NCI-H1048 (cell line): ENCODE measurements around the gene LRIG3.
"Not testable (repeated sequence)": the region's sequence is repeated elsewhere in the genome, so short reads cannot be mapped to it uniquely, and the experiment has no call there.

Source experiments
- DNase-seq: peaks from one replicate; lab custom pipeline; 2025; lab: John Stamatoyannopoulos, UW

Gene LRIG3

DNA sequence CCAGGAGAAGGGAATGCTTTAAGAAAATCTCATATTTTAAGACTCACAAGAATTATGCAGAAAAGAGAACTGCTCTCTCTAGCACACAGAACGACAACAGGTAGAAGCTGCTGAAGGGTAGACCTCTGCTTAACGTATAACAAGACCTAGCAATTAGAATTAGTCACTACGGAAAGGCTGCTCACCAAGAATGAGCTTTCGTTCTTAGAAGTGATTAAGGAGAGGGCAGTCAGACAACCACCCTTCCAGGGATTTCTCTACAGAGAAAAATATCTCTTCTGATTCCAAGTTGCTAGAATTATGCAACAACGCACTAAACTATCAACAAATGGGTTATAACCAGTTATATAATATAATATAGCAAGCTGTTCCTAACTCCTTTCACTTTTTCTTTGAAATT is 18.6 kb downstream of the LRIG3 start:
- no peak for DNase-seq

DNA sequence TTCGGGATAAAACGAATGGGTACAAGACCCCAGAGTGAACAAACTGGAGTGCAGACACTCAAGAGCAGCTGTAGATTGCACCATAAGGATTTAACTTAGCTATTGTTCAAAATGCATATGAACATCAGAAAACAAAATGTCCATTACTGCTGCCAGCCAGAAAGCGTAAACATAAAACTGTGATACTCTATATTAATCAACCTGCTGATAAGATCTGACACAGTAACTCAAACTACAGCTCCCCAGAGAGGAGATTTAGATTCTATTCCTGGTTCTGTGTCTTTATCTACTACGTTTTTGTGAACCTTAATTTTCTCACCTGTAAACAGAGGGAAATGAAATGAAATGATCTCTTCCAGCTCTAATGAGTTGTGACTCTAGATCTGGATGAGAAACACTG is 22.3 kb downstream of the LRIG3 start:
- DNase-seq, result no peak

DNA sequence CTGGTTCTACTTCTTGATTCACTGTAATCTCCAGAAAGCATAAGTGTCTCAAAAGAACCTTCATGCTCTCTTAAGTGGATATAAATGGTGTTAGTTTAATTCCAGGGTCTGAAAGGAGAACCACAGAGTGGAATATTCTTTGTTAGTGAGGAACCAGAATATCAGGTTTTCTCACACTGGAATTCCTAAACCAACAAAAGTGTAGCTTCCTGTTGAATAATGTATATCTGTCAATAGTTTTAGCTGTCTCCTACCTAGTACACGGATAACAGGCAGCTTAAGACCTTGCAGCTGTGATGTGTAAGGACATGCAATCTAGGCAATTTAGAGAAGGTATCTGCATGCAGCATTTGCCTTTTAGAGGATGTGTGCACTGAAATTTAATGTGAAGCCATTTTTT is 24.0 kb downstream of the LRIG3 start:
- DNase-seq, result no peak

DNA sequence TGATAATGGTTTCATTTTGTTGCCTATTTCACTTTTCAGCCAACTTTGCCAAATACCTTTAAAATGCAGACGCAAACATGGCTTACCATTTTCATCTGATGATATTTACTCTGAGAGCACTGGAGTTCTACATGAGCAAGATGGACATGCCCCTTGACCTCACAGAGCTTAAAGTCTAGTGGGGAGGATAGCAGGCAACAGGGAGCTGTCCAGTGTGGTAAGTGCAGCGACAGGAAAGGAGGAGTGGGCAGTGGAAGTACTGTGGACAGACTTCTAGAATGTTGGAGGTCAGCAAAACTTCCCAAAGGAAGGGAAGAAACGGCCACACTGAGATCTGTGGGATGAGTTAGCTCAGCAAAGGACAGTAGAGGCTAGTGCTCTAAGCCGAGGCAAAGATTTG is 25.3 kb downstream of the LRIG3 start:
- DNase-seq, result no peak

- no peak for DNase-seq
Observed at GRCh38 chr12:58894040-58894439, 26.3 kb downstream of the LRIG3 start.

- DNase-seq, result no peak
Observed at GRCh38 chr12:58893495-58893894, 26.8 kb downstream of the LRIG3 start.

DNA sequence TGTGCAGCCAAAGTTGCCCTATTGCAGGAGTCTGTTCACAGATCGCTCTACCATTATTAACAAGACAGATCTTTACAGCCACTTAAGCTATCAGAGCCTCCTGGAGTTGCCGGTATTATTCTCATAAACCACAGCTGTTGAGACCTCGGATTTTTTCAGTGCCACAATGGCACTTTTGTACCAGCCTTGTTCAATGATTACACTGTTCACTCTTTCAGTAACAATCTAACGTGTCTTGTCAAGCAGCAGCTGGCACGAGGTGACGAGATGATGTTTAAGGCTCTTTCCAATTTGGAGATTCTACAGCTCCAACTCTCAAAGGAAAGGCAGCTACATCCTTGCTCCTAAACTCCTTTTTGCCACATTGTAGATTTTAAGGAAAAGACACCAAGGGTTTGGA is 30.7 kb downstream of the LRIG3 start:
- DNase-seq, result no peak

DNA sequence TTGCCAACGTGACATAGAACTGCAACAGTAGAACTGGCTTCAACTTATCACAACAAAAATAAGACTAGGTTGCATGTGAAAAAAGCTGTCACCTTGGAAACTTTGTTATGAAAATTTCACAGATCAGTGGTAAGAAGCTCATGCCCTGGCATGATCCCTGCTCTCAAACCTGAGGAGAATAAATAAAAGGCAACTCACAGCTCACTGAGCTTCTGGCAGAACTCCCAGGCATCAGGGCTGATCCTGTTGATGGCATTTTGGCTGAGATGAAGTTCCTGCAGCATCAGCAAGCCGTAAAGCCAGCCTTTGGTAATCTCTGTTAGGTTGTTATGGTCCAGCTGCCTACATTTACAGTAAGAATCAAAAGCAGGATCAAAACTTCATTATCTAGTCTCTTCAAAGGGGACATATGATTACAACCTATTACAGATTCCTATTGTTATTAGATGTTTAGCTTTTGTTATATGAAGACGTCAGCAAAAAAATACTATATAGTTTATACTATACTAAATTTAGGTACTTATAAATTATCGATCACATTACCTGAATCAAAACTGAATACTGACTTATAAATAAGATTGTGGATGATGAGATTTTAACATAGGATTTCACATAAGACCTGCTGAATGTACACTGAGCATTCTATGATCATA is 32.0 kb downstream of the LRIG3 start:
- DNase-seq, result no peak

GRCh38 chr12:58887068-58887467 is 33.2 kb downstream of the LRIG3 start:
- no peak for DNase-seq

DNA sequence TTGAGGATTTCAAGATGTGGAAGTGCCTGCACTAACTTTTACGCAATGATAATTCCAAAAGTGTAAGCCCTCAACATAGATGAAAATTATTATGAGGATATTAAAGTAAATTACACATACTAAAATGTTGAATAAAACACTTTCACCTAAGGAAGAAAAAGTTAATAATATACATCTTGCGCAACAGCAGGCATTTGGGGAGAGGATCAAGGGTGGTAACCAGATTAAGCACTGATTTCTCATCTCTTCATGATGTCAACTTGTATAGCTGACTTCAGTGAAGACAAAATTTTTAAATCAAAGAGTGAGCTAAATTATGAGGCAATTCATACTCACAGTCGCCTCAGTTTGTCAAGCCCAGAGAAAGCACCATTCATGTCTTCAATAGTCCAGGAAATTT is 33.8 kb downstream of the LRIG3 start:
- DNase-seq, result no peak

- DNase-seq, result no peak
Observed at GRCh38 chr12:58884916-58885315, 35.4 kb downstream of the LRIG3 start.

DNA sequence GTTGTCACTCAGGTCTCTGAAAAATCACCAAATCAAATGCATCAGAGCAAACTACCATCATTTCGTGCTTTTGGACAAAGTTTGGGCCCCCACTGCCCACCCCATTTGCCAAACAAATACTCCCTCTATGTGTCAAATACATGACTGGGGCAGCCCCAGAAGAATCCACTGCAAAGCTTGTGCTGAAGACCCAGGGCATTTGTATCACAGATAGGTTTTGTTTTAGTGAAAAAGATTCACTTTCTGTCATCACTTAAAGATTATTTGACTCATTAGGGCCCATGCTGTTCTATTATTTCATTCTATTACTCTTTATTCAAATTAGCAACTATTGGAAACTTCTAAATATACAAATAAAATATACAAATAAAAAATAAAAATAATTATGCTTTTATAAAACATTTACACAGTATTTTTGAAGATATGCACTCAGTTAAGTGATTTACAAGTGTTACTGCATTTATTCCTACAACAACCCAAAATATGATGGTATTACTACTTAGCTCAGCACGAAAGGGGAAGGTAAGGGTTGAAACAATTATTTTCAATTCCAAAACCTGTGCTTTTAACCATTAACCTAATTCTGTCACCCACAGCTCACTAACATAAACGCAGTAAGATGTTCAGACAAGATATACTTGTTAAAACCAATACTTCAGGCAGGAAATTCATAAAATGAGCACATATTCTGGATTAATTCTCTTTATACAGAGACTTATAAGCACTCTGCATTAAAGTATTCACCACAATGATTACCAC is 36.5 kb downstream of the LRIG3 start:
- no peak for DNase-seq

GRCh38 chr12:58882826-58883225 is 37.5 kb downstream of the LRIG3 start:
- DNase-seq, result no peak

DNA sequence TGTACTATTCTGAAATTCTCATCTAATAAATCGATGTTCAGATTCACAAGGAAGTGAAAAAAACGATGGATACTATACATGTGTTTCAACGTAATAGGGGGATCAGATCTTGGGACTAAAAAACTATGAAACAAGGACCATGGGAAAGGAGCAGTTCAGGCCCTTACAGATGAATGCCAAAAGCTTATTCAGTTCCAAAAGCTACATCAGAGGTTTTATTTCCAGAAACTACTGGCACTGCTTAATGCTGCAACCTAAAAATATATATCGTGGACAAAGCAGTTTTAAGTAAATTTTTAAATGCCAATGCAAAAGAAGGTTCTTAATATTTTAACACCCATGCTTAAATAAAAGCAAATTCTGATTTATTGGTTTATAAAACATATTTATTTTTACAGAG is 38.5 kb downstream of the LRIG3 start:
- DNase-seq, result no peak

- DNase-seq, result no peak
Observed at GRCh38 chr12:58880639-58881038, 39.7 kb downstream of the LRIG3 start.

- no peak for DNase-seq
Observed at GRCh38 chr12:58877243-58877743, 43.0 kb downstream of the LRIG3 start.

DNA sequence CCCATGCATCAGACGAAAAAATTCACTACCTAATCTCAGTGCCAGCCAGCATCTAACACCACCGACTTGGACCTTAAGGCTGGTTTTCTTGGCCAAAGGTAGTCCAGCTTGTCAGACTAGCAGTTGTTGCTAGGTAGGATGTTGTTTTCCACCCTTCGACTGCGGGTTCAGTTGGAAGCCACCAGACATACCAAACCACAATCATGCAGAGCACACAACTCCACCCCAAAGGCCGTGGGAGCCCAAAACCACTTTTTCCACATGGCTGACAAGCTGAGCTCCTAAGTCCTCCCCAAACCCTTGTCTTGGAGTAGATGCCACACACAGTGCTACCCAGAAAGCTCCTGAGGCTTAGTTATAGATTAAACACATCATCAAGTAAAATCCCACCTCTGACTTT is 46.8 kb downstream of the LRIG3 start:
- no peak for DNase-seq

DNA sequence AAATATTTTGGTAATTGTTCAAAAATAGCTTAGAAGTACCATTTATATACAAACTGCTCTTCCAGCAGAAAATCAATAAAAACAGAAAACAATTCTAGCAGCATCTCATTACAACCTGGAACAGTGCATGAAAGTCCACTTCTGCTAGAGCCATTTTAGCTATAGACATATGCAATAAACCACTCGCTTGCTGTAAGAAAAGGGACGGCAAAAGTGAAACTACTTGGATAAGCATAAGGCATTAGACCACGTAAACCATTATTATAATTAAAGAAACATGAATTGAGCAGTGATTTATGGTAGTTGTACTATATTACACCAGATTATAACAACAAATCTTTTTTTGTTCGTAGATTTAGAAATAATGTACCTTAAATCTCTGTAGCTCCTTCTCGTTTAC is 48.7 kb downstream of the LRIG3 start:
- DNase-seq, result no peak

GRCh38 chr12:58870595-58870994 is 49.7 kb downstream of the LRIG3 start:
- DNase-seq, result no peak

- no peak for DNase-seq
Observed at GRCh38 chr12:58860788-58861240, 59.5 kb downstream of the LRIG3 start.

- DNase-seq, result no peak
Observed at GRCh38 chr12:58860056-58860787, 60.1 kb downstream of the LRIG3 start.

DNA sequence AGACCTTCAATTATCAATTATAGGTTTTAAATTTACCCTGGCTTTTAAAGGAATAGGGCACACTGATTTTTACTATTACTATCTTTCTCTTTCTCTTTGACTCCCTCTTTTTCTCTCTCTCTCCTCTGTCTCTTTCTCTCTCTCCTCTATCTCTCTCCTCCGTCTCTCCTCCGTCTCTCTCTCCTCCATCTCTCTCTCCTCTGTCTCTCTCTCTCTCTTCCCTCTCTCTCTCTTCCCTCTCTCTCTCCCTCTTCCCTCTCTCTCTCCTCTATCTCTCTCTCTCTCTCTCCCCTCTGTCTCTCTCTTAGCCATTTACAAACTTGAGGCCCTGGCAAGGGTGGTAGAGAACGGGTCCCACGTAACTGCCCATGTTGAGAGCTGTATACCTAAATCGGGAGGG is 62.3 kb downstream of the LRIG3 start:
- DNase-seq, result no peak

- not testable (repeated sequence) for DNase-seq
Observed at GRCh38 chr12:58857206-58857605, 63.1 kb downstream of the LRIG3 start.
